GM12865 (cell line): ENCODE results near the gene KIAA0040.

Source experiments
- DNase-seq: peaks from one replicate; pipeline ENCODE4 v3.0.0; 2010; ENCODE audit warnings: low read depth
- H3K4me3 ChIP-seq: 2 replicates; pipeline ENCODE4 v1.5.1; 2011; ENCODE audit warnings: mild to moderate bottlenecking, low read depth, low read length, control low read depth
- CTCF ChIP-seq: IDR thresholded peaks from 2 replicates; pipeline ENCODE4 v1.5.1; 2011; ENCODE audit warnings: low read length, control low read depth, low read depth, inconsistent platforms; ENCODE audit not compliant: insufficient read depth; ENCODE audit errors: missing control alignments

The KIAA0040 gene

DNA sequence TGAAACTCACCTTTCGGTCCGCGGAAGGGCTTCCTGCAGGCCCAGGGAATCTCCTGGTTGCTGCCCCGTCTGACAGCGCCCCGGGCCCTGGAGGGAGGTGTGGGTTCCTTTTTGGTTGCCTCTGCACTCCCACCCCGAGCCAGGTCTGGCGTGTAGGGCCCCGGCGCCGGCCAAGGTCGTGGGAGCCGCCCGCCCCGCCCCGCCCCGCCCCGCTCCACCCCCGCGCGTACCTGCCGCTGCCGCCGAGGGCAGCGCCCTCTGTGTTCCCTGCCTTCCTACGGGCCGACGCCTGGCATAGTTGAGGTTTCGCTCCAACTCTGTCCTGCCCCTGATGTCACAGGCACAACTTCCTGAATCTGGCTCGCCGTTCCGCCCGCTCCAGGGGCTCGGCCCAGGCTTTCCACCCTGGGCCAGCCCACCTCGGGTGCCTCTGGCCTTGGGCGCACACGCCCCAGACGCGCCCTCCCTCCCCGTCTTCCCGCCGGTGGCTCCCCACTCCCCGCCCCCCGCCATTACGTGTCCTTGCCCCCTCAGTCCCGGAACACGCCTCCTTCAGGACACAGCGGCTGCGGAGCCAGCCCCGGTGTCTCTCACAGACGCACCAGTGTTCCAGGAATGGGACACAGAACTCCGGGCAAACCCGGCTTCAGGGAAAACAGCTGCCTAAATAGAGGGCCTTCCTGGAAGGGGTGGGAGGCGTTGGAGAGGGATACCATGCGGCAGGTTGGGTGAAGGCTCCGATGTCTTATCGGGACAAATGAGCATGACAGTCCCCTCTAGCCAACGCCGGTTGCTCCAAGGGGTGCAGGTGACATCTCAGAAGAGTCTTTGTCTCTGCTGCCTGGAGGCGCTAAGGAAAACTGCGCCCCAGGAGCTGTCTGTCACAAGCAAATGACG, at the start of gene KIAA0040:
TSS of gene KIAA0040 (minus strand) at position 147 of the 897 bp plus-strand sequence. CDS start 31,763 bp downstream, outside the sequence.
- H3K4me3 ChIP-seq, result peak within 1 kb of the TSS; percentile 86
- TF ChIP-seq CTCF, result no peak
- peak; percentile 75 for DNase-seq

GRCh38 chr1:175237389-175237788, 44.8 kb upstream of the KIAA0040 start:
- TF ChIP-seq CTCF, result no peak
- H3K4me3 ChIP-seq, result no peak overlapping the region
- DNase-seq, result peak; percentile 29

GRCh38 chr1:175234639-175235038, 42.1 kb upstream of the KIAA0040 start:
- DNase-seq, result no peak
- no peak overlapping the region for H3K4me3 ChIP-seq
- no peak for TF ChIP-seq CTCF

GRCh38 chr1:175232335-175232734, 39.8 kb upstream of the KIAA0040 start:
- no peak overlapping the region for H3K4me3 ChIP-seq
- TF ChIP-seq CTCF, result no peak
- DNase-seq, result no peak

GRCh38 chr1:175225805-175226129, 33.2 kb upstream of the KIAA0040 start:
- no peak for DNase-seq
- H3K4me3 ChIP-seq, result no peak overlapping the region
- TF ChIP-seq CTCF, result peak; percentile 24

DNA sequence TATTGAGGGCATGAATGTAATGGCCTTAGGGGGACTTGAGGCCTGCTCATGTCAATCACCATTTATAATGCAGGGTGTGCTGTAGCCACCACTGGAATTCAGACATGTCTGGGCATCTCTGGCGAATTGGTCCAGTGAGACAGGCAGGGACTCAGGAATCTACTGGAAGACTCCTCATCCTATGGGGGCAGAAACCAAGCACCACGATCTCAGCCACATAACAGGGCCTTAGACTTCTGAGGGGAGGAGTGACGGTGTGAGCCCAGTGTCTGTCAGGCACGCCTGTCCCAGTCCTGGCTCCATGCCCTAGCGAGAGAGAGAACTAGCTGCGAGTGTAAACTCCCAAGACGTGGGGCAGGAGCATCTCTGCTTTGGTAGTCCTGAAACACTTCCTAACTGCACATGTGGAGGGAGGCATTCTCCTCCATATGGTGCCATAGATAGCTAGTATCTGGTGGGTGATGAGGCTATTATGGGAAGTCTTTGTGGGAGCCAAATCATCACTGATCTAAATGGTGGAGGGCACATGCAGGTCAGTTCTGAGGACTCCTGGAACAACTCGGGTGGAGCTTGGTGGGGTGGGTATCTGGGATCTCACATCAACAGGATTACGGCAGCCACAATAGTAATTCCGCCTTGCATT, 29.8 kb upstream of the KIAA0040 start:
- DNase-seq, result no peak
- H3K4me3 ChIP-seq, result no peak overlapping the region
- TF ChIP-seq CTCF, result no peak
